ENCODE measurements around the gene RLBP1. TPM values are rescaled to one million over a fixed set of nuclear protein-coding genes. Genes with fewer than 3 reads are reported as not detected.
"Not testable (repeated sequence)": the region's sequence is repeated elsewhere in the genome, so short reads cannot be mapped to it uniquely, and the experiment has no call there.

Gene RLBP1
- total RNA-seq, 4 donors from 2014 or later: not detected

- no peak within 1 kb of the TSS for H3K27ac ChIP-seq
- H3K36me3 ChIP-seq: no peaks in the 10 kb centered on the region
- peak within 1 kb of the TSS; percentile 11 to 61 (median 44) for H3K4me3 ChIP-seq (replicated peaks in 1 of 3)
- TF ChIP-seq POLR2A (IDR thresholded peaks at IDR 0.05): peak in 1 of 2 donors; percentile 55
- TF ChIP-seq CTCF (IDR thresholded peaks at IDR 0.05): peak in 5 of 6 experiments; percentile 29 to 53 (median 38)
- DNase-seq: peak; percentile 96 to 98
- H3K27me3 ChIP-seq: no peaks in the 10 kb centered on the region
- no peaks in the 10 kb centered on the region for H3K9me3 ChIP-seq
- 0% methylated on average over 31 to 43 of the region's 69 CpGs for WGBS, 2 donors
- intact Hi-C loops (cut with DNase I): loop anchor here (10.0 kb wide), 1 partner anchor 349 kb away; the partner anchor contains the start of gene HAPLN3
- H3K4me1 ChIP-seq: peaks cover 8% of the 10 kb centered on the region in 2 donors
These were observed 22.6 kb upstream of the RLBP1 start, which contains the start of gene FANCI for GRCh38 chr15:89243691-89244573. TSS of gene FANCI (plus strand) at chr15:89243979. CDS start at chr15:89247648, 3,669 bp downstream.

DNA sequence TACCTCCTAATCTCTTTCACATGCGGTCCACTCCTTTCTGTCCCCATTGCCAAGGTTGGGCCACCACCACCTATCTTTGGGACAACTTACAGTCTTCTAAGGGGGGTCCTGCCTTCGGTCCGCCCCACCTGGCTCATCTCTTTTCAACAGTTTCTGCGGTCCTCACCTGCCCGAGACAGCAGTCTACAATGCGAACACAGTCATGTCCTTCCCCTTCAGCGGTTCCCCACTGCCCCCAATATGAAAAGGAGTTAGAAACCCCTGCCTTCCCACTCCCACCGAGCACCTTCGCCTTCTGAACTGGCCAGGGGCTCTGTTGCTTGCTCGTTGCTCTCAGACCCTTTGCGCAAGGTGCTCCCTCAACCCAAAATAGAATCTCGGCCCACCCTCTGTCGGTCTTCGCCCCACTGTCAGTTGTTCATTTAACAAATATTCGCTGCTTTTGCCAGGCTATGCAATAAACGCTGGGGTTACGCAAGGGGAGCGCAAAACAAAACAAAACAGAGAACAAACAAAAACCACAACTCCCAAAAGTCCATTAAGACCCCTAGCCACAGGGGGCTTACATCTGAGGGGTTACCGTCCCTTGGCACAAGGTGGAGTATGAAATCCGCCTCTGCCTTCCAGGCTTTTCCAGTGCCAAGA lies 21.8 kb upstream of the RLBP1 start:
- WGBS, 2 donors: 31% methylated on average over 20 of the region's 20 CpGs
- Histone ChIP-seq H3K9me3 (no peaks in the 10 kb centered on the region), H3K4me3 (replicated peaks in 1 of 3) (peak overlapping the region; percentile 11 to 61 (median 44)), H3K4me1 (peaks cover 8% of the 10 kb centered on the region in 2 donors), H3K36me3 (no peaks in the 10 kb centered on the region), H3K27ac (no peak overlapping the region), H3K27me3 (no peaks in the 10 kb centered on the region)
- intact Hi-C loops (cut with DNase I): loop anchor here (10.0 kb wide), 1 partner anchor 348 kb away; the partner anchor contains the start of gene HAPLN3
- DNase-seq: peak in 1 of 2 donors; percentile 3
- TF ChIP-seq CTCF (IDR thresholded peaks at IDR 0.05) (no peak), POLR2A (IDR thresholded peaks at IDR 0.05) (no peak)

DNA sequence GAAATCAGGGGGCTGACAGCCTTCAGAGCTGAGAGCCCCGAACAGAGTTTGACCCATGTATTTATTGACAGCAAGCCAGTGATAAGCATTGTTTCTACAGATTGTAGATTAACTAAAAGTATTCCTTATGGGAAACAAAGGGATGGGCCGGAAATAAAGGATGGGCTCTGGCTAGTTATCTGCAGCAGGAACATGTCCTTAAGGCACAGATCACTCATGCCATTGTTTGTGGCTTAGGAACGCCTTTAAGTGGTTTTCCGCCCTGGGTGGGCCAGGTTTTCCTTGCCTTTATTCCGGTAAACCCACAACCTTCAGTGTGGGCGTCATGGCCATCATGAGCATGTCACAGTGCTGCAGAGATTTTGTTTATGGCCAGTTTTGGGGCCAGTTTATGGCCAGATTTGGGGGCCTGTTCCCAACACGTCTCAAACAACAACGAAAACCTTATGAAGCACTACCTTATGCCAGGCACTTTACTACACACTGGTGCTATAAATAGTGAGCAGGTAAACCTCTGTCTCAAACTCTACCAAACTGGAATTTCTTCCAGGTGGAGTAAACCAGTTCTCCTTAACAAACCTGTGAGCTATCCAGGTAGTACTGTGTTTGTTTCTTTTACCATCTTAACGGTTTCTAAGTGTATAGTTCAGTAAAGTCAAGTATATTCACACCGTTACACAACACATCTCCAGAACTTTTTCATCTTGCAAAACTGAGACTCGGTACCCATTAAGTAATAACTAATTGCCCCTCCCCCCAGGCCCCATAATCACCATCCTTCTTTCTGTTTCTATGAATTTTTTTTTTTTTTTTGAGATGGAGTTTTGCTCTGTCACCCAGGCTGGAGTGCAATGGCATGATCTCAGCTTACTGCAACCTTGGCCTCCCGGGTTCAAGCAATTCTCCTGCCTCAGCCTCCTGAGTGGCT lies 18.8 kb upstream of the RLBP1 start:
- intact Hi-C loops (cut with DNase I): loop anchor here (10.0 kb wide), 1 partner anchor 345 kb away; the partner anchor contains the start of gene HAPLN3
- not testable (repeated sequence) for H3K4me3 ChIP-seq (replicated peaks in 1 of 3); H3K27me3 ChIP-seq; DNase-seq; H3K27ac ChIP-seq; H3K4me1 ChIP-seq; H3K9me3 ChIP-seq; H3K36me3 ChIP-seq
- 79 to 80% methylated on average over 12 of the region's 12 CpGs for WGBS, 2 donors

GRCh38 chr15:89231832-89232231 lies 10.5 kb upstream of the RLBP1 start:
- intact Hi-C loops (cut with DNase I): no loop called here
- Histone ChIP-seq H3K27me3 (no peaks in the 10 kb centered on the region), H3K36me3 (no peaks in the 10 kb centered on the region), H3K27ac (no peak overlapping the region), H3K9me3 (no peaks in the 10 kb centered on the region), H3K4me1 (no peaks in the 10 kb centered on the region), H3K4me3 (replicated peaks in 1 of 3) (no peak overlapping the region)
- no peak for DNase-seq
- TF ChIP-seq POLR2A (IDR thresholded peaks at IDR 0.05) (no peak), CTCF (IDR thresholded peaks at IDR 0.05) (no peak)

- intact Hi-C loops (cut with DNase I): no loop called here
- 39 to 44% methylated on average over 5 of the region's 5 CpGs for WGBS, 2 donors
- no peak for TF ChIP-seq CTCF (IDR thresholded peaks at IDR 0.05)
- TF ChIP-seq POLR2A (IDR thresholded peaks at IDR 0.05): no peak
- no peak for DNase-seq
- H3K4me3 ChIP-seq (replicated peaks in 1 of 3): no peak overlapping the region
- no peaks in the 10 kb centered on the region for H3K36me3 ChIP-seq
- no peak overlapping the region for H3K27ac ChIP-seq
- no peaks in the 10 kb centered on the region for H3K27me3 ChIP-seq
- H3K4me1 ChIP-seq: no peaks in the 10 kb centered on the region
- no peaks in the 10 kb centered on the region for H3K9me3 ChIP-seq
These were observed 8.9 kb upstream of the RLBP1 start for GRCh38 chr15:89230277-89230676.

Data from thyroid gland (tissue), 4 donors.